Measurements from ENCODE around the gene NRBP1.

NRBP1 gene

DNA sequence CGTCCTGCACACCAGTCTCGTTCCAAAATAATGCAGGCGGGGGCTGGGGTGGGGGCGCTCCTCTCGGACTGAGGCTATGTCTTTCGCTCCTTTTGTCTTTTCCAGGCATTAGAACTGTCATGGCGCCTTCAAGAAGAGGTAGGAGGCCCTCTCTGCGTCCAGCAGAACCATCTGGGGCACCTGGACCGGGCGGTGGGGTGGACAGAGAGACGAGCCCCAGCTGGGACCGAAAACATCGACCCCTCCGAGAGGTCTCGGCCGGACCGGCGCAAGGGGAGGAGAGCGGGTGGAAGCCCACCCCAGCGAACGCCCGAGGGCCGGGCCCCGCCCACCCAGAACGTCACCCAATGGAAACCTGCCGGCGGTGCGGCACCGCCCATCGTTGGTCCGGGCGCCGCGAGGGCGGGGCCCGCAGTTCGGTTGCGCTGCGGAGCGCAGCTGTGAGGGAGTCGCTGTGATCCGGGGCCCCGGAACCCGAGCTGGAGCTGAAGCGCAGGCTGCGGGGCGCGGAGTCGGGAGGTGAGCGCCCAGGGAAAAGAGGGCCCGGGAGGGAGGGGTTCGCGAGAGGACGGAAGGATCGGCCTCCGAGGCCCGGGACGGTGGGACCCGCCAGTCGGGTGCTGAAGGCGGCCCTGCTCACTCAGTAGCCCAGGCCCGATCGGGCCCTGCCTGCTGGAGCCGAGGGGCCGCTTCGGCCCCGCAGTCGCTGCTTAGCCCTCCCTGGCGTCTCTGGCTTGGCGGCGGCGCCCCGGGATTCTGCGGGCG is at the start of gene NRBP1:
NRBP1 (plus strand) TSS at position 419 of the 765 bp plus-strand sequence. CDS start 4,643 bp downstream, outside the sequence.
- in situ Hi-C loops (cut with MboI; ENCODE audit: low sequenced_read_pairs): no loop called here

DNA sequence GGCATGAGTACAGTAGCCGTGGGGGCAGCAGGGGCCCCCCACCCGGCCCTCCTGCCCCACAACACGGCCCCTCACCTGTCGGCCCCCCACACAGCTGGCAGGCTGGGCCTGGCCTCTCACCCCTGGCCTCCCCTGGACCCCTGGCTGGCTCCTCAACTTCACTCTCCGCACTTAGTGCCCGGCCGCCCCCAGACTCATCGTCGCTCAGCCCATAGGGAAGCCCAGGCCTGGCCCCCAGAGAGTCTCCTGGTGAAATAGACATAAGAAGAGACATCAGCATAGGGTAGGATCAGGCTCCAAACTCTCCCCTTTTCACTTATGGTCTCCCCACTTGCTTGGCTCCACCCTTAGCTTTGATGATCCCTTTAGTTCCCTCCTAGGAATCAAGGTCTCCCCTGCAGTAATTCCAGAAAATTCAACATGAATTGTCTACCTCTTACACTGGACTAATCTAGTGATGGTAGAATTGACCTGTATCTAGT is 49.6 kb upstream of the NRBP1 start:
- in situ Hi-C loops (cut with MboI; ENCODE audit: low sequenced_read_pairs): no loop called here

DNA sequence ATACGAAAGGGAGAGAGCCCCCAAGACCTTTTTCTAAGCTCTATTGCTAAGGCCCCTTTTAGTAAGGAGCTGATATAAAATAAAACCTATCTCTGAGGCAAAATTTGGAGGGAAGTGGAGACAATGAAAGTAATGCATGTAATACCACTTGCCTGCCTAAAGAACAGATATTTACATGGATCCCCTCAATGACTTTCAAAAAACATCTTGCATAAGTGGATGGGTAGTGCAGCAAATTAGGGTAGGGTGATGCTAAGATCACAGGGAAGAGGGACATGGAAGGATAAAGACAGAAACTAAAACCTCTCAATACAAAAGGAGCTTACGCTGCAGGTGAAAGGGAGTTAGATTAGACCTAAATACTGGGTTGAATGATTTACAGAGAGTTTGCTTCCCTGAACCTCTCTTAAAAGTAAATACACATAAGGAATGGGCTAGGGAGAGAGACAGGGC is 49.0 kb upstream of the NRBP1 start:
- in situ Hi-C loops (cut with MboI; ENCODE audit: low sequenced_read_pairs): no loop called here

DNA sequence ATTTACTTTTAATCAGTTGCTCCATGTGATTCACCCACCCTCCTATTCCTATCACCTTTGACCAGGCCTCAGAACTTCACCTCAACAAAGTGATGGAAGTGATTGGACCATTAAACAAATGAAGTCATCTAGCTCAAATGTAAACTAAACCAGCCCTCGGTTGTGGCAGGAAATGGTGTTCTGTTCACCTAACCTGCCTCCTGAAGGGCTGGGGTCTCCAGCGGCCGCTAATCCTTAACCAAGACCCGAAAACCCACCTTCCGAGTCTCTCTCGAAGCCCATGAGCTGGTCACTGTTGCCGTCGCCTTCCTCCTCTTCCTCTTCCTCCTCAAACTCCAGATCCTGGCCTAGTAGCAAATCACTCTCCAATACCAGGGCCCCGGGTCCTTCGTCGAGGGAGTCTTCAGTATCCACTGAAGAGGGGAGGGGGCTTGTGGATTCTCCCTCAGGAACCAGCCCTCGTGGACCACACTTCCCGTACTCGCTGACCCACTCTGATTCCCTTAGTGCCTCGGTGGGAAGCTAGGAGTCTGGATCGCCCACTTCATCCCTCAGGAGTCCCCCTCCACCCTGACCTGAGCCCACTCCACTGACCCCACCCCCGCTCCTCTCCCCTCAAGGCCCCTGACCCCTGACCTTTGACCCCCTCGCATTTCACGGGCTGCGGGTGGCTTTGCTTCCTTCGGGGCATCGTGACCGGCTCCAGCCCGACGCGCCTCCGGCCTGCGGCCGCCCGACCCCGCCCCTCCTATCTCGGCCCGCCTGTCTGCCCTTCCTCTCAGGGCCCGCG is 48.4 kb upstream of the NRBP1 start:
- in situ Hi-C loops (cut with MboI; ENCODE audit: low sequenced_read_pairs): no loop called here

DNA sequence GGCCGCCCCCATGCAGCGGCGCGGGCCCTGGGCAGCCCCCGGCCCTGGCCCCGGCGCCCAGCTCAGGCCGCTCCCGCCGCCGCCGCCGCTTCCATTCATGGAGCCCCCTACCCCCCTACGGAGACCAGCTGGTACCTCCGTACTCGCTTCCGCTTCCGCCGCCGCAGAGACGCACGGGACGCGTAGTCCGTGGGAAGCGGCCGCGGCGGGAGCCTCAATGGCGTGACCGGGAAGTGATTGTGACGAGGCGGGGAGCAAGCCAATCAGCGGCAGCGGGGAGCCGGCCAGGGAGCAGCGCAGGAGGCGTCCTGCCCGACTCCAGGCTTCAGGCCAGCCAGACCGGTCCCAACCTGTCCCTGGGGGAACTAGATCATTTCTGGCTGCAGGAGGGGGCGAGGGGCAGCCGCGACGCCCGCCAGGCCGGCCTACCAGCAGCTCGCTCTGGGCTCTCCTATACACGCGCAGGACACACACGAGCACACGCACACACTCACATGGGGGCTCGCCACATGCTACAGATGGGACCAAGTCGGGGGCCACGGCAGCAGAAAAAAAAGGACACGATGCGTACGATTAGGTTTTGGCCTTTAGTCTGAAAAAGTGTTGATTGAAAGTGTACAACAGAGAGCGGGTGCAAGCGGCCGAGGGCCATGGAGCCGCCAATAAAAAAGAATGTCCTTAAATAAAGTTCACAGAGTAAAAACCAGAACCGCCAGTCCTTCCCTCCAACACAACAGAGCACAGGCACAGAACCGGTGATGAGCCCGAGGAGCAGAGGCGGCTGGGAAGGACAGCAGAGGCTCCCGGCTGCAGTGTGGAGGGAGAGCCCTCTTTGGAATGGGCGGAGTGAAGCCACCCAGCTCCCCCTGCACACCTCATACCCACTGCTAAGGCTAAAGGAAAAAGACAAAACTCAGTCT is 47.5 kb upstream of the NRBP1 start, which contains the start of gene ZNF513:
ZNF513 (minus strand) TSS at position 109 of the 920 bp plus-strand sequence. CDS start 208 bp downstream, outside the sequence.
- in situ Hi-C loops (cut with MboI; ENCODE audit: low sequenced_read_pairs): no loop called here

DNA sequence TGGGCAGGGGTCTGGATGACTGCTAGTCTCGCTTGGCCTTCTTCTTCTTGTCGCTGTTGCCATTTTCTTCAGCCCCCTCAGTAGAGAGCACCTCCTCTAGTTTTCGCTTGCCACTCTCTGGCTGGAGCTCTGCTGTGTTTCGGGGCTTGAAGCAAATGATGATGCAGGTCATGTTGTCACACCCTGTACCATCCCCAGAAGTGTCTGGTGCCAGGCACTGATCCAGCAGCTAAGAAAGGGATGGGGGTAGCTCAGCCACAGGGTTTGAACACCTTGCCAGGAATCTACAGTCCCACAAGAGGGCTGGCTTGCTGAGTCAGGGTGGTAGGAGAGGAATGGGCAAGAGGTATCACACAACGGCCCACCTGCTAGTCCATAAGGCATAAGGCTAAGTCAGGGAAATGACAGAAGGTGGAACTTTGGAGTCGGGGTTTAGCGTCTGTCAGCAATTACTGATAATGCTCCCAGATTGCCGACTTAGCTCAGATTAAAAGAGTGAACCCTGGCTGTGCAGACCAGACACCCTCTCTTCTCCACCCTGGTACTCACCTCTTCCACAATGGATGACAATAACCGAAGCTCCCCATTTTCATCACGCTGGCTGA is 46.8 kb upstream of the NRBP1 start:
- in situ Hi-C loops (cut with MboI; ENCODE audit: low sequenced_read_pairs): no loop called here

DNA sequence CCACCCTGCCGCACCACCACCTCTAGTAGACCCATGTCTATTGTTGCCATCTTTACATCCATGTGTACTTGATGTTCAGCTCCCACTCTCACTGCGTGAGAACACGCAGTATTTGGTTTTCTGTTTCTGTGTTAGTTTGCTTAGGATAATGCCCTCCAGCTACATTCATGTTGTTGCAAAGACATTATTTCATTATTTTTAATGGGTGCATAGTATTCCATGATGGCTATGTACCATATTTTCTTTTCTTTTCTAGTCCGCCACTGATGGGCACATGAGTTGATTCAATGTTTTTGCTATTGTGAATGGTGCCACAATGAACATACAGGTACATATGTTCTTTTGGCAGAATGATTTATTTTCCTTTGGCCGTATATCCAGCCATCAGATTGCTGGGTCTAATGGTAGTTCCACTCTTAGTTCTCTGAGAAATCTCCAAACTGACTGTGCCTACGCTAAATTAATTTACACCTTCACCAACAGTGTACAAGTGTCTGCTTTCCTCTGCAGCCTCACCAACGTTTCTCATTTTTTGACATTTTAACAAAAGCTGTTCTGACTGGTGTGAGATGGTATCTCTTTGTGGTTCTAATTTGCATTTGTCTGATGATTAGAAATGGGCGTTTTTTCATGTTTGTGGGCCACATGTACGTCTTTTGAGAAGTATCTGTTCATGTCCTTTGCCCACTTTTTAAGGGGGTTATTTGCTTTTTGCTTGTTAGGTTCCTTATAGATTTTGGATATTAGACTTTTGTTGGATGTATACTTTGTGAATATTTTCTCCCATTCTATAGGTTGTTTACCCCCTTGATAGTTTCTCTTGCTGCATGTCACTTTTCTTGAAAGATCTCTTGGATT is 37.4 kb upstream of the NRBP1 start:
- in situ Hi-C loops (cut with MboI; ENCODE audit: low sequenced_read_pairs): no loop called here

DNA sequence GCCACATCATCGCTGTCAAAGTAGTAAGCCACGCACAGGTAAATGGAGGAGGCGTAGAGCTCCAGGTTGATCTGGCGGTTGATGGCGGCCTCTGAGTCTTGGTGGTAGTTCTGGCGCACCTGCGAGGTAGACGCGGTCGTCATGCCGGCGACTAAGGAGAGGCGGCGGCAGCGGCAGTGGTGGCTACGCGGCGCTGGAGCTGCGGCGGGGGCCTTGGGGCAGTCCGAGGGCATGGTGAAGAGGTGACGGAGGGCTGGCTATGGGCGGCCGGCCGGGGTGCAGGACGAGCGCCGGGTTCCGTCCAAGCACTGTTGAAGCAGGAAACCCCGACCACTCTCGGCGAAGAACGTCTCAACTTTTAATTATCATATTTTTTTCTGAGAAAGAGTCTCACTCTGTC is 35.2 kb upstream of the NRBP1 start:
- in situ Hi-C loops (cut with MboI; ENCODE audit: low sequenced_read_pairs): no loop called here

DNA sequence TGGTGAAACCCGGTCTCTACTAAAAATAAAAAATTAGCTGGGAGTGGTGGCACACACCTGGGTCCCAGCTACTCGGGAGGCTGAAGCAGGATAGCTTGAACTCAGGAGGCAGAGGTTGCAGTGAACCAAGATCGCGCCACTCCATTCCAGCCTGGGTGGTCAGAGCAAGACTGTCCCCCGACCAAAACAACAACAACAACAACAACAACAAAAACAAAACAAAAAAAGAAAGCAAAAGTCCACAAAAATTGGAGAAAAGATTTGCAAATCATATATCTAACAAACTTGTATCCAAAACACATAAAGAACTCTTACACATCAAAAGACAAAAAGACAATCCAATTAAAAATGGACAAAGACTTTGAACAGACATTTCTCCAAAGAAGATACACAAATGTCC is 29.5 kb upstream of the NRBP1 start:
- in situ Hi-C loops (cut with MboI; ENCODE audit: low sequenced_read_pairs): no loop called here

DNA sequence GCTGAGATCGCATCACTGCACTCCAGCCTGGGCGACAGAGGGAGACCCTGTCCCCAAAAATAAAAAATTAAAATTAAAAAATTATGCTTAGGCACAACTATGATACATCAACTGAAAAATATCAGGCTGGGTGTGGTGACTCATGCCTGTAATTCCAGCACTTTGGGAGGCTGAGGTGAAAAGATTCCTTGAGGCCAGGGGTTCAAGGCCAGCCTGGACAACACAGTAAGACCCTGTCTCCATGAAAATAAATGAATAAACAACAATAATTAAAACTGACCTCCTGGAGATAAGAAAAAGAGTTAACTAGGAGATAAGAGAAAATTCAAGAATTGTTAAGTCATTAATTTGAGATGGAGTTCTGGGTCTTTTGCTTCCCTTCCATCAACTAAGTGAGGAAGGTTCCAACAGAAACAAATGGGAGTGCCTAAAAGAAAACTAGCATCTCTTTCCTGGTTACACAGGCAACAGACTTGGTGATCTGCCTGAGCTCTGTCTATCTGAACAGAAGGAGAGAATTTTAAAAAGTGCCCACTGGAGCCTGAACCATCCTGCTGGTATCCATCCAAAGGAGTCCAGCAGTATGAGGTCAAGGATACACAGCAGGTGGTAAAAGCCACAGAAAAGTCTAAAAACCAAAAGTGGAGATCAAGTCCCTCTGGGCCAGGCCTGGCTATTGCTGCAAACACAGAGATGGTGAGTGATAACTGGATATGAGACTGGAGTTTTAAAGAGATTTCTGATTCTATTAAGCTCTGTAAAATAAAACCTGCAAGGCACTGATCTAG is 27.9 kb upstream of the NRBP1 start:
- in situ Hi-C loops (cut with MboI; ENCODE audit: low sequenced_read_pairs): no loop called here

DNA sequence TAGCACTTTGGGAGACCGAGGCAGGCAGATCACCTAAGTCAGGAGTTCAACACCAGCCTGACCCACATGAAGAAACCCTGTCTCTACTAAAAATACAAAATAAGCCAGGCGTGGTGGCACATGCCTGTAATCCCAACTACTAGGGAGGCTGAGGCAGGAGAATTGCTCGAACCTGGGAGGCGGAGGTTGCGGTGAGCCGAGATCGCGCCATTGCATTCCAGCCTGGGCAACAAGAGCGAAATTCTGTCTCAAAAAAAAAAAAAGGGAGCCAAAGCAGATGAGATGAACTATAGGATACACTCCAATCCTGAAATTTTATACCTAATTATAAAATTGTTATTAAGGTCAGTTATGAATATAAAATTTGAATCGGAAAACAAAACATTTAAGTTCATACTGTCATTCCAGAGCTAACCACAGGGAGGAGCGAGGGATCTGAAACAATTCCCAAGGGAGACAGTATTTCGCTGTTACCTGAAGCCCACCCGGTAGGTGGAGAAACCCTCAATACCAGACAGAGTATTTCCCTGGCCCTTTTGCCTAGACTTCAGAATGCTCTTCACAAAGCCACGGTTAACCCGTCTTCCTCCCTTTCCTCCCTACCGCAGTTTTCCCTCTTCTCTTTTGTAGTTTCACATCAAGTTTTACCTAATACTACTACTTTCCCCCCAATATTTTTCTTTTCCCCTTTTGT is 20.5 kb upstream of the NRBP1 start:
- in situ Hi-C loops (cut with MboI; ENCODE audit: low sequenced_read_pairs): no loop called here

DNA sequence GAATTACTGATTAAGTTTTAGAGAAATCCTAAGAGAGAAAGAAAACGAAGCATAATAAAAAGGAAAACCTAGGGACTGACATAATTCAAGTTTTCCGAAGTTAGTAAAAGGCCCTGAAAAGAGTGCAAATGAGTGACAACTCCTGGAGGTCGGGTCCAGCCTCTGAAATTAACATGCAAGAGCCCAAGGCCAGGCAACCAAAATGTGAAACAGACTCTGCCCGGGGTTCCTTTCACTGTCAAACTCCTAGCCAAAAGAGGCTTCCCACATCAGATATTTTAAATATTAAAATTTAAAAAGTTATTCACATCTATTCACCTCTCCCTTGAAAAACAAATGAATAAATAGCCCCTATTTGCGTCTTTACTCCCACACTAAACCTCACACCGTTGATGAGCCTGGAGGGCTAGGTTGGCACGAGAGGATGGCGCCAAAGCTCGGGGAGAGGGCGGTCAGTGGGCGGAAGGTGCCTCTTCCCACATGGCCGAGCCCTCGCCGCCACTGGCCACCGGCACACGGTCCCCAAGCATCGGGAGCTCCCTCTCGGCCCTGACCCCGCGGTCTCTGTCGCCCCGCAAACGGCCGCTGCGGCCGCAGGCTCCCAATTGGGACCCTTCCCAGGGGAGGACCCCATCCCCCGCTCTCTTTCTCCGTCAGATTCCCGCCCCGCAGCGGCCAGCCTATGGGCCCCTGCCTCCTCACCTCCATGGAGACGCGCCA is 19.7 kb upstream of the NRBP1 start:
- in situ Hi-C loops (cut with MboI; ENCODE audit: low sequenced_read_pairs): no loop called here

DNA sequence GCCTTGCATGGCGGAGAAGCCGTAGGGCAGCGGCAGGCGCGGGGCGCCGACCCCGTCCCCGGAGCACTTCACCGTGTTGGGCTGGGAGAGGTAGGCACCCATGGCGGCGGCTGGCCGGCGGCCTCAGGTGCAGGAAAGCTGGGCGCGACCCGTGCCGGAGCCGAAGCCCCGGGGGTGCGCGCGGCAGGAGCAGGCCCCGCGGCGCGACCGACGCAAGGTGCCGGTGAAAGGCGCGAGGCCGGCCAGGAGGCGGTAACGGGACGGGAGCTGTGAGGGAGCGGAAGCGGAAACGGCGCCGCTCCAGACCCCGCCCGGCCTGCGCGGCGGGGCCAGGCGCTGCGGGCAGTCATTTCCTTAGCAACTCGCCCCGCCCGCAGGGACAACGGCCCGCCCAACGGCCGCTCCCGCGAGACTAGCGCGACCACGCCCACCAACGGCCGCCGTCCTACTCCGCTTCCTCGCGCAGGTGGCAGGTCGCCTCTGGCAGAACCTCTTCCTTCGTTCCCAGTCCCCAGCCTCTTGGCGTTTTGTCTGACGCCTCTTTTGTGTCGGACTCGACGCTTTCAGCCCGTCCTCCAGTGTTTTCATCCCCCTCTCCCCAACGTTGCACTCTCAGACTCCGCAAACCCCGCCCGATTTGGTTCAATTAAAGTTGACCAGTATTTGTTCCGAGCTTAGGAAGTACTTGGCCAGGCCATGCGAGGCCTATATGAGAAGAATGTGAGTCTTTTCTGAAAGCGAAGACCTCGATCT is 18.9 kb upstream of the NRBP1 start, which contains the start of gene PPM1G:
PPM1G (minus strand) TSS at position 271 of the 753 bp plus-strand sequence; CDS start at position 102, 169 bp downstream.
- in situ Hi-C loops (cut with MboI; ENCODE audit: low sequenced_read_pairs): no loop called here

DNA sequence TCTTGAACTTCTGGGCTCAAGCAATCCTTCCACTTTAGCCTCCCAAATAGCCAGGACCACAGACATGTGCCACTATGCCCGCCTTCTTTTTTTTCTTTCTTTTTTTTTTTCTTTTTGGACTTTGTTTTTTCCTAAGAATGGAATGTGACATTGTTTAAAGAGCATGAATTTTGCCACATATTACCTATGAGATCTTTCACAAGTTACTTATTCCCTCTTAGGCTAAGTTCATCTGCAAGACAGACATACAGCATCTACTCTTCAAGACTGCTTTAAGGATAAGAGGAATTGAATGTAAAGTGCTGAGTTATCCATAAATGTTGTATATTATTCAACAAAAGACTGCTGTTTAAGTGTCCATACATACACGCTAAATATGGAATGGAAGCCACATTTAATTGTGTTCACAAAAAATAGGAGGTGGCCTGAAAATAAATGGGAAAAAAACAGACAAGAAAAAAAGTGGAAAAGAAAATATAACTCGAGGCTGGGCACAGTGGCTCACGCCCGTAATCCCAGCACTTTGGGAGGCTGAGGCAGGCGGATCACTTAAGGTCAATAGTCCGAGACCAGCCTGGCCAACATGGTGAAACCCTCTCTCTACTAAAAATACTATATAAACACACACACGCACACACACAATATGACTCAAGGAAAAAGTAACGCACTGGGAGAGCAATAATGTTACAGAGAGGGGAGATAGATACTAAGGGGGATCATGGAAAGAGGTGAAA is 15.8 kb upstream of the NRBP1 start:
- in situ Hi-C loops (cut with MboI; ENCODE audit: low sequenced_read_pairs): no loop called here

DNA sequence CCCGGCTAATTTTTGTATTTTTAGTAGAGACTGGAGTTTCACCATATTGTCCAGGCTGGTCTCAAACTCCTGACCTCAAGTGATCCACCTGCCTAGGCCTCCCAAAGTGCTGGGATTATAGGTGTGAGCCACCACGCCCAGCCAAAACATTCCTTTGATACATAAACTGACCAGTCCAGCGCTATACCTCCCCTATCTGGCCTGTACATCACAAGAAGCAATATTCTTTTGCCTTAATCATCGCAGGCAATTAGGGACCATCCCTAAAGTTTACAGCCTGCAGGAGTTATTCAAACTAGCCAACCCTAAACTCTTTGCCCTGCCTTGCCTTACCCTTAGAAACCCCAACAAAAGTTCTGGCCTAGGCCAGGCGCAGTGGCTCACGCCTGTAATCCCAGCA is 12.3 kb upstream of the NRBP1 start:
- in situ Hi-C loops (cut with MboI; ENCODE audit: low sequenced_read_pairs): no loop called here

DNA sequence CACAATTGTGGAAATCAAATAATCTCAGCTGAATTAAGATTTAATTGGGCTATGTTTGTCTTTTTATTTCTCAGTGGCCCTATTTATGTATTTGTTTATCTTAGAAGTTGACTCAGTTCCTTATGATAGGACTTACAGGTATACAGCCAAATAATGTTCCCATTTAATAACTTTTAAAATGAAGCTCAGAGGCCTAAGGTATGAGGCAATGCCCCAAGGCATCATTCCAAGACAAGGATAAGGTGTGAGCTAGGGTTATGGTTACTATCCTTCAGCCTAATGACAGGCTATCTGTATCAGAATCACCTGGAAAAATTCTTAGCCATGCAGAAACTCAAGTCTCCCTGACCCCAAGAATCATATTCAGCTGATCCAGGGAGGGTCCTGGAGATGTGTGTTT is 7.4 kb upstream of the NRBP1 start:
- in situ Hi-C loops (cut with MboI; ENCODE audit: low sequenced_read_pairs): no loop called here
